A204.1 (cell line): ENCODE measurements around the gene XYLB.

ENCODE experiments used
- FAIRE-seq: peaks from 2 replicates; lab custom pipeline; 2012; peaks lifted over from hg19 to GRCh38; lab: Jason Lieb, UNC

The XYLB gene

DNA sequence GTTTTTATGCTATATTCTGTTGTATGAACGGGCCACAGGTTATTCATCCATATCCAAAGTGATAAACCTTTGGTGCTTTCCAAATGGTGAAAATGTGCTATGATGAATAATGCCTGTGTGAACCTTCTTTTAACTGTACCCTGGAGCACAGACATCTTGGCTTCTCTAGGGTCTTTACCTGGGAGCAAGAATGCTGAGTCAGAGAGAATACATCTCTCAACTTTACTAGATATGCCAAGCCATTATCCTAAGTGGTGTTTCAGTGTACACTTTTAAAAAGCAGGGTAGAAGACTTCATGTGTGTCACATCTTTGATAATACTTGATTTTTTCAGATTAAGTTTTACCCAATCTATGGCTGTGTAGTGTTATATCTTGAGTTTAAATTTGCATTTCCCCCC lies 23.5 kb upstream of the XYLB start:
- FAIRE-seq: no peak

GRCh38 chr3:38325256-38325655 lies 21.3 kb upstream of the XYLB start:
- FAIRE-seq: no peak

GRCh38 chr3:38327335-38328009 lies 19.1 kb upstream of the XYLB start:
- FAIRE-seq: no peak

- FAIRE-seq: no peak
Observed at GRCh38 chr3:38331257-38332022, 15.1 kb upstream of the XYLB start.

DNA sequence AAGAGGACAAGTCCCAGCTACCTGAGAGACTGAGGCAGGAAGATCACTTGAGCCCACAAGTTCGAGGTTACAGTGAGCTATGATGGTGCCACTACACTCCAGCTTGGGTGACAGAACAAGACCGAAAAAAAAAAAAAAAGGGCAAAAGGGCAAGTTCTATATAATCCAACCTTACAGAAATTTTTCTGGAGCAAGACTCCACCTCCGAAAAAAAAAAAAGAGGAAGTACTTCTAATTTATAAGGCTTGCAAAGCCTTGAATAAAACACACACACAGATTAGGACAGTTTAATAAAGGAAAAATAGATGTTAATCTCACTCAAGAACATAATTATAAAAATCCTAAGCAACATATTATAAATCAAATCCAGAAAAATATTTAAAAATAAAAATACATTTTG lies 14.4 kb upstream of the XYLB start:
- FAIRE-seq: no peak

- FAIRE-seq: no peak
Observed at GRCh38 chr3:38334142-38335055, 12.2 kb upstream of the XYLB start.

GRCh38 chr3:38335263-38335662 lies 11.3 kb upstream of the XYLB start:
- no peak for FAIRE-seq

DNA sequence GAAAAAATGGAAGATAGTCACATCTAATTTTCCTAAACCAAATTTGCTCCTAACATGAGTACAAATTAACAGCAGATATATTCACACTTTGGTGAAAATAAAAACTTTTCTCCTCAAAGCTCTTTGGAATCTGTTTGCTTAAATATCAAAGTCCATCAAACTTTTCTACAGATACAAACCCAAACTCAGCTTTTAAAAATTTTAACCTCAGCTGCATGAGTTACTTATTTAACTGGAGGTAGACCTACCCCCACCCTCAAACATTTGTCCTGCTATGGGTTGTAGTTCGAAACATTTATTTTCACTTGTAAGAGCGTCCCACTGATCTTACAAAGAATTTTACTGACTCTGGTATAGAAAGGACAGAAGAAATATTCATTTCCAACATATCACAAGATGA lies 8.9 kb upstream of the XYLB start:
- FAIRE-seq: no peak

DNA sequence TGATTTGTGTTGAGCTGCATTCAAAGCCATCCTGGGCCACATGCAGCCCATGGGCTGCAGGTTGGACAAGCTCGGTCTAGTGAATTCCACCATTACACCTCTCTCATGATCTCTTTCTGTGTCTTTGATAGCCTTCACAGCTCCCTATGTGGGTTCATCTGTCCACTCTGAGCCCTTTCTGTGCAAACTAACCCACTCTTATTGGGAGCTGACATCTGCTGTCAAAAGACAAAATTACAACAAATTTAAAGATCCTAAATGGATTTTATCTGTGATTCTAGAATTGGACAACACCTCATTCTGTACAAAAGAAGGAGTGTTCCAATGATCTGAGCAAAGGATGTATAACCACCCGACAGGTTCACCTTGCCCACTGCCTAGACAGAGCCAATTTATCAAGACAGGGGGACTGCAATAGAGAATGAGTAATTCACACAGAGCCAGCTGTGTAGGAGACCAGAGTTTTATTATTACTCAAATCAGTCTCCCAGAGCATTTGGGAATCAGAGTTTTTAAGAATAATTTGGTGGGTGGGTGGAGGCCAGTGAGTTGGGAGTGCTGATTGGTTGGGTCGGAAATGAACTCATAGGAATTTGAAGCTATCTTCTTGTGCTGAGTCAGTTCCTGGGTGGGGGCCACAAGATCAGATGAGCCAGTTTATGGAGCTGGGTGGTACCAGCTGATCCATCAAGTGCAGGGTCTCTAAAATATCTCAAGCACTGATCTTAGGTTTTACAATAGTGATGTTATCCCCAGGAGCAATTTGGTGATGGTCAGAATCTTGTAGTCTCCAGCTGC lies 2.6 kb upstream of the XYLB start:
- no peak for FAIRE-seq

- FAIRE-seq: no peak
Observed at GRCh38 chr3:38345879-38346586, 552 bp upstream of the XYLB start.

GRCh38 chr3:38347421-38348200 lies 1.0 kb downstream of the XYLB start:
- no peak for FAIRE-seq

DNA sequence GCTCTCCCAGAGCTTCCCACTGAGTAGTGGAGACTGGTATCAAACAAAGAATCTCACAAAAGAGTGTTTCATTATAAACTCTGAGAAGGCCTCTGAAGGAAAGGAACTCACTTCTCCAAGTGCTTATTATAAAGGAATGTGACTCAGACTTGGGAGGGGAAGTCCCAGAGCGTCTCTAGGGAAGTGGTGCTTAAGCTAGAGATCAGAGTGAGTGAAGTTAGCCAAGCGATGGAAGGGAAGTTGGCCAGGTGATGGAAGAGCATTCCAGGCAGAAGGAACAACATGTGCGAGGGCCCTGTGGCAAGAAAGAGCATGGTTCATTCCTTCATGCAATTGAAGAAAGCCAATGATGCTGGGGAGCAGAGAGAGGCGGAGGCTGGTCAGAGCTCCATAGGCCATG lies 2.3 kb downstream of the XYLB start:
- FAIRE-seq: no peak

GRCh38 chr3:38349684-38350359 lies 3.2 kb downstream of the XYLB start:
- FAIRE-seq: no peak

DNA sequence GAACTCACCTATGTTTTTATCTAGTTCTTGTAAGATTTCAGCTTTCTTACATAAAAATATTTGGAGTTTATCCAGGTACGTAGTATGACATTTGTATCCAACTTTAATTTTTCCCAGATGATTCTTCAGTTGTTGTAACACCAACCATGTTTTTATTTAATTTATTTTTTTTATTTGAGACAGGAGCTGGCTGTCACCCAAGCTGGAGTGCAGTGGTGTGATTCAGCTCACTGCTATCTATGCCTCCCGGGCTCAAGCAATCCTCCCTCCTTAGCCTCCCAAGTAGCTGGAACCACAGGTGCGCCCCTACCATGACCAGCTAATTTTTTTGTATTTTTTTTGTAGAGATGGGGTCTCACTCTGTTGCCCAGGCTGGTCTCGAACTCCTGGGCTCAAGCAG lies 6.6 kb downstream of the XYLB start:
- FAIRE-seq: no peak

DNA sequence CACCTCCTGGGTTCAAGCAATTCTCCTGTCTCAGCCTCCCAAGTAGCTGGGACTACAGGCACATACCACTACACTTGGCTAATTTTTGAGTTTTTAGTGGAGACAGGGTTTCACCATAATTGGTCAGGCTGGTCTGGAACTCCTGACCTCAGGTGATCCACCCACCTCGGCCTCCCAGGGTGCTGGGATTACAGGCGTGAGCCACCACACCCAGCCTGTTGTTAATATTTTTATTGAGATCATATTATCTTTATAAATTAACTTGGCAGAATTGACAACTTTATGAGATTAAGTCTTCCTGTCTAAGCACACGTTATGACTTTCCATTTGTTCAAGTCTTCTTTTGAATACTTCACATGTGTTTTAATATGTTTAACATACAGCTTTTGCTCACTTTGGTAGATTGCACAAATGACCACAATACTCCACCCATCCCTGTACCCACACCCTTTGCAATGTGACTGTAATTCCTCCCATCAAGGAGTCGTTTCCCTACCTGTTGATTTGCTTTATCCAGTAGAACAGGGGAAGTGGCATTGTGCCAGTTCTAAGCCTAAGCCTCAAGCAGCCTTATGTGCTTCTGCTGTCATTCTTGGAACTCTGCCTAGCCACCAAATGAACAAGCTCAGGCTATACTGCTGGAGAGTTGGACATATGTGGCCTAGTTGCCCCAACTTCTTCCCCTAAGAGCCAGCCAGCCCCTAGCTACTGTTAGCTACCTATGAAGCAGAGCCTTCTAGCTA lies 8.2 kb downstream of the XYLB start:
- FAIRE-seq: no peak

DNA sequence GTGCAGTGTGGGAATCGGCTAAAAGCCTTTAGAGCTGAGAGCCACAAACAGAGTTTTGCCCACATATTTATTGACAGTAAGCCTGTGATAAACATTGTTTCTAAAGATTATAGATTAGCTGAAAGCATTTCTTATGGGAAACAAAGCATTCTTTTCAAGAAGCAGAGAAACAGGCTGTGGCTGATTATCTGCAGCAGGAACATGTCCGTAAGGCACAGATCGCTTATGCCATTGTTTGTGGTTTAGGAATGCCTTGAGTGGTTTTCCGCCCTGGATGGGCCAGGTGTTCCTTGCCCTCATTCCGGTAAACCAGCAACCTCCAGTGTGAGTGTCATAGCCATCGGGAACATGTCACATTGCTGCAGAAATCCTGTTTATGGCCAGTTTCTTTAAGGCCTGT lies 12.5 kb downstream of the XYLB start:
- FAIRE-seq: no peak

DNA sequence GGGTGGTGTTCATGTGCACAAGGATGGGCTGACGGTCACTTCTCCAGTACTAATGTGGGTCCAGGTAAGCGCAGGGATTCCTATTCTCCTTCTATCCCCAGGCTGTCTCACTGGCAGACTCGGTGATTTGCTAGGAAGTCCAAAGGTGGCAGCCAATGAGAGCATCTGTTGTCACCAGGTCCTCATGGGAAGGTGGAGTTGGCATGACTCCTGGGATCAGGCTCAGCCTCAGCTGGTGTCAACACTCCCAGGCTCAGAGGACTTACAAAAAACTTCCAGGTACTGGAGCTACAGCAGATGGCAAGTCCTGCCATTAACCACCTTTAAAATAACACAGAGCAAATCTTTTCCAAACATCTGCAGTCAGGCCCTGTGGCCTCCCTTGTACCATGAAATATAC lies 13.8 kb downstream of the XYLB start:
- no peak for FAIRE-seq

- FAIRE-seq: no peak
Observed at GRCh38 chr3:38361496-38361895, 14.9 kb downstream of the XYLB start.

- no peak for FAIRE-seq
Observed at GRCh38 chr3:38362825-38363224, 16.2 kb downstream of the XYLB start.
